ENCODE results near the gene TPST1.

DNA sequence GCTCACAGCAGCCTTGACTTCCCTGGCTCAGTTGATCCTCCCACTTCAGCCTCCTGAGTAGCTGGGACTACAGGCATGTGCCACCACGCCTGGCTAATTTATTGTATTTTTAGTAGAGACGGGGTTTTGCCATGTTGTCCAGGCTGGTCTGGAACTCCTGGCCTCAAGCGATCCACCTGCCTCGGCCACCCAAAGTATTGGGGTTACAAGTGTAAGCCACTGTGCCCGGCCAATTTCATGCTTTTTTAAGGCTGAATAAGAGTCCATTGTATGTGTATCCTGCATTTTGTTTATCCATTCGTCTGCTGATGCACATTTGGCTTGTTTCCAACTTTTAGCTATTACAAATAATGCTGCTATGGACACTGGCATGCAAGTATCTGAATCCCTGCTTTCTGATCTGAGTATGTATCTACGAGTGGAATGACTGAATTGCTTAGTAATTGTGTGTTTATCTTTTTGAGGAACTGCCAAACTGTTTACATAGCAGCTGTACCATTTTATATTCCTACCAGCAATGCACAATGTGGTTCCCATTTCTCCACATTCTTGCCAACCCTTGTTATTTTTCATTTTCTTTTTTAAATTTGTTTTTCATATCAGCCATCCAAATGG lies 37.3 kb upstream of the TPST1 start:
- TF ChIP-seq SMC3 (IDR thresholded peaks at IDR 0.05; ENCODE audit: low read depth, low read length) (no peak), FOXM1 (IDR thresholded peaks at IDR 0.05; ENCODE audit: low read depth) (no peak), POLR2AphosphoS5 (IDR thresholded peaks at IDR 0.05; ENCODE audit: low read depth, low read length) (0 out of 2 replicates have a peak, but pooled peaks have one; percentile 20), MXI1 (IDR thresholded peaks at IDR 0.05; ENCODE audit: low read depth, low read length) (no peak), CHD2 (IDR thresholded peaks at IDR 0.05; ENCODE audit: low read length, partially characterized antibody) (no peak), EZH2phosphoT487 (IDR thresholded peaks at IDR 0.05; ENCODE audit: borderline replicate concordance, low read depth) (no peak)
- TF ChIP-seq, protein P1, sequence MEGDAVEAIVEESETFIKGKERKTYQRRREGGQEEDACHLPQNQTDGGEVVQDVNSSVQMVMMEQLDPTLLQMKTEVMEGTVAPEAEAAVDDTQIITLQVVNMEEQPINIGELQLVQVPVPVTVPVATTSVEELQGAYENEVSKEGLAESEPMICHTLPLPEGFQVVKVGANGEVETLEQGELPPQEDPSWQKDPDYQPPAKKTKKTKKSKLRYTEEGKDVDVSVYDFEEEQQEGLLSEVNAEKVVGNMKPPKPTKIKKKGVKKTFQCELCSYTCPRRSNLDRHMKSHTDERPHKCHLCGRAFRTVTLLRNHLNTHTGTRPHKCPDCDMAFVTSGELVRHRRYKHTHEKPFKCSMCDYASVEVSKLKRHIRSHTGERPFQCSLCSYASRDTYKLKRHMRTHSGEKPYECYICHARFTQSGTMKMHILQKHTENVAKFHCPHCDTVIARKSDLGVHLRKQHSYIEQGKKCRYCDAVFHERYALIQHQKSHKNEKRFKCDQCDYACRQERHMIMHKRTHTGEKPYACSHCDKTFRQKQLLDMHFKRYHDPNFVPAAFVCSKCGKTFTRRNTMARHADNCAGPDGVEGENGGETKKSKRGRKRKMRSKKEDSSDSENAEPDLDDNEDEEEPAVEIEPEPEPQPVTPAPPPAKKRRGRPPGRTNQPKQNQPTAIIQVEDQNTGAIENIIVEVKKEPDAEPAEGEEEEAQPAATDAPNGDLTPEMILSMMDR (IDR thresholded peaks at IDR 0.05) = no peak
- TF ChIP-seq, protein P2, sequence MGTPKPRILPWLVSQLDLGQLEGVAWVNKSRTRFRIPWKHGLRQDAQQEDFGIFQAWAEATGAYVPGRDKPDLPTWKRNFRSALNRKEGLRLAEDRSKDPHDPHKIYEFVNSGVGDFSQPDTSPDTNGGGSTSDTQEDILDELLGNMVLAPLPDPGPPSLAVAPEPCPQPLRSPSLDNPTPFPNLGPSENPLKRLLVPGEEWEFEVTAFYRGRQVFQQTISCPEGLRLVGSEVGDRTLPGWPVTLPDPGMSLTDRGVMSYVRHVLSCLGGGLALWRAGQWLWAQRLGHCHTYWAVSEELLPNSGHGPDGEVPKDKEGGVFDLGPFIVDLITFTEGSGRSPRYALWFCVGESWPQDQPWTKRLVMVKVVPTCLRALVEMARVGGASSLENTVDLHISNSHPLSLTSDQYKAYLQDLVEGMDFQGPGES (IDR thresholded peaks at IDR 0.05; ENCODE audit: low read depth, low read length) = no peak

Measured in SK-N-SH (cell line).